BLaER1 (cell line): ENCODE results near the gene ST8SIA2.

Source experiments
- H3K27ac ChIP-seq: shearing (Covaris generic); formaldehyde crosslinking; 2 replicates; pipeline ENCODE4 v1.8.1; 2022
- H3K27me3 ChIP-seq: shearing (Covaris generic); formaldehyde crosslinking; 2 replicates; pipeline ENCODE4 v1.8.1; 2022
- H3K36me3 ChIP-seq: shearing (Covaris generic); formaldehyde crosslinking; 2 replicates; pipeline ENCODE4 v1.8.1; 2022
- H3K4me1 ChIP-seq: shearing (Covaris generic); formaldehyde crosslinking; 2 replicates; pipeline ENCODE4 v1.8.1; 2022
- H3K4me2 ChIP-seq: shearing (Covaris generic); formaldehyde crosslinking; 2 replicates; pipeline ENCODE4 v1.8.1; 2022
- H3K4me3 ChIP-seq: shearing (Covaris generic); formaldehyde crosslinking; 2 replicates; pipeline ENCODE4 v1.8.1; 2022
- H3K9ac ChIP-seq: shearing (Covaris generic); formaldehyde crosslinking; 2 replicates; pipeline ENCODE4 v1.8.1; 2022
- H3K9me3 ChIP-seq: shearing (Covaris generic); formaldehyde crosslinking; 2 replicates; pipeline ENCODE4 v1.8.1; 2022
- H4K20me1 ChIP-seq: shearing (Covaris generic); formaldehyde crosslinking; 2 replicates; pipeline ENCODE4 v1.8.1; 2022
- Cebpa-rat ChIP-seq: shearing (Covaris generic); IDR thresholded peaks from 2 replicates; pipeline ENCODE4 v1.8.1; 2022

The ST8SIA2 gene

GRCh38 chr15:92502930-92503857, 109.5 kb downstream of the ST8SIA2 start:
- no peak overlapping the region for H3K4me2 ChIP-seq
- H3K4me1 ChIP-seq, result no peaks in the 10 kb centered on the region
- H3K27ac ChIP-seq, result no peak overlapping the region
- H3K27me3 ChIP-seq, result no peaks in the 10 kb centered on the region
- no peaks in the 10 kb centered on the region for H4K20me1 ChIP-seq
- H3K4me3 ChIP-seq, result no peak overlapping the region
- no peak for TF ChIP-seq Cebpa-rat
- peaks cover 11% of the 10 kb centered on the region; the same call in 1 of the 2 replicates for H3K9me3 ChIP-seq
- no peaks in the 10 kb centered on the region for H3K36me3 ChIP-seq
- H3K9ac ChIP-seq, result no peak overlapping the region

GRCh38 chr15:92503889-92504288, 110.2 kb downstream of the ST8SIA2 start:
- Histone ChIP-seq H3K9me3 (peaks cover 11% of the 10 kb centered on the region; the same call in 1 of the 2 replicates), H3K4me1 (no peaks in the 10 kb centered on the region), H3K36me3 (no peaks in the 10 kb centered on the region), H3K27me3 (no peaks in the 10 kb centered on the region), H4K20me1 (no peaks in the 10 kb centered on the region), H3K9ac (no peak overlapping the region), H3K27ac (no peak overlapping the region), H3K4me3 (no peak overlapping the region), H3K4me2 (no peak overlapping the region)
- TF ChIP-seq Cebpa-rat, result no peak

- Histone ChIP-seq H3K9ac (no peak overlapping the region), H3K36me3 (no peaks in the 10 kb centered on the region), H4K20me1 (no peaks in the 10 kb centered on the region), H3K4me1 (no peaks in the 10 kb centered on the region), H3K4me3 (no peak overlapping the region), H3K9me3 (peaks cover 11% of the 10 kb centered on the region; the same call in 1 of the 2 replicates), H3K27ac (no peak overlapping the region), H3K4me2 (no peak overlapping the region), H3K27me3 (no peaks in the 10 kb centered on the region)
- no peak for TF ChIP-seq Cebpa-rat
These were observed 111.9 kb downstream of the ST8SIA2 start for GRCh38 chr15:92505611-92506010.

GRCh38 chr15:92506506-92506905, 112.8 kb downstream of the ST8SIA2 start:
- no peak overlapping the region for H3K4me2 ChIP-seq
- H3K4me1 ChIP-seq, result no peaks in the 10 kb centered on the region
- no peak overlapping the region for H3K27ac ChIP-seq
- H3K4me3 ChIP-seq, result no peak overlapping the region
- H3K9ac ChIP-seq, result no peak overlapping the region
- no peaks in the 10 kb centered on the region for H3K36me3 ChIP-seq
- H4K20me1 ChIP-seq, result no peaks in the 10 kb centered on the region
- H3K27me3 ChIP-seq, result no peaks in the 10 kb centered on the region
- H3K9me3 ChIP-seq, result peaks cover 11% of the 10 kb centered on the region; the same call in 1 of the 2 replicates
- no peak for TF ChIP-seq Cebpa-rat

- H4K20me1 ChIP-seq, result no peaks in the 10 kb centered on the region
- no peak for TF ChIP-seq Cebpa-rat
- H3K4me2 ChIP-seq, result no peak overlapping the region
- peaks cover 11% of the 10 kb centered on the region; the same call in 1 of the 2 replicates for H3K9me3 ChIP-seq
- no peak overlapping the region for H3K9ac ChIP-seq
- H3K4me1 ChIP-seq, result no peaks in the 10 kb centered on the region
- no peak overlapping the region for H3K4me3 ChIP-seq
- no peaks in the 10 kb centered on the region for H3K36me3 ChIP-seq
- no peaks in the 10 kb centered on the region for H3K27me3 ChIP-seq
- no peak overlapping the region for H3K27ac ChIP-seq
These were observed 116.6 kb downstream of the ST8SIA2 start for GRCh38 chr15:92510163-92510882.
